CD4-positive, alpha-beta memory T cell (primary cell): ENCODE measurements around the gene EVI2B. TPM values are rescaled to one million over a fixed set of nuclear protein-coding genes. Genes with fewer than 3 reads are reported as not detected.

Experiments used
- polyA plus RNA-seq, 2 donors: library from polyadenylated mRNA; unstranded; fragments of 300-500 nt; fragmentation: Illumina TruSeq; gene quantifications; one replicate each; pipeline ENCODE4 v1.2.3, GENCODE V29; 2021
- total RNA-seq, 2 experiments: library from RNA; stranded (reverse); gene quantifications; one replicate each; pipeline ENCODE4 v1.2.3, GENCODE V29; 2021

The EVI2B gene
- total and polyA plus RNA-seq, 4 experiments from 2014 or later: 99.2 to 176 (median 139) TPM

Other genes starting within 250 kb of the EVI2B start
- 10 to 100 TPM; 49.8 to 52.4 TPM for gene NF1, start 219.1 kb downstream of the EVI2B start, total RNA-seq
- 1 to 10 TPM; 5.5 to 5.9 TPM for gene NF1, start 219.1 kb downstream of the EVI2B start, polyA plus RNA-seq
- under 1 TPM; 0.69 to 0.84 TPM for gene OMG, start 16.8 kb downstream of the EVI2B start, total RNA-seq
- gene OMG, start 16.8 kb downstream of the EVI2B start, polyA plus RNA-seq: under 1 TPM in 1 of 2 donors, not detected in 1; 0.61 TPM
- gene EVI2A, start 7.6 kb upstream of the EVI2B start, total RNA-seq: 100 to 1,000 TPM; 133 to 139 TPM
- 10 to 100 TPM; 70.1 to 76.9 TPM for gene EVI2A, start 7.6 kb upstream of the EVI2B start, polyA plus RNA-seq
- 10 to 100 TPM; 44.1 to 47.4 TPM for gene RAB11FIP4, start 77.6 kb upstream of the EVI2B start, total RNA-seq
- 10 to 100 TPM in 1 of 2 donors, 1 to 10 TPM in 1; 8.3 to 15.9 TPM for gene RAB11FIP4, start 77.6 kb upstream of the EVI2B start, polyA plus RNA-seq